GM18519 (cell line): Measurements from ENCODE around the gene DHH.

Source experiments
- ATAC-seq: cut with Tn5 transposase; IDR thresholded peaks from one replicate; pipeline ENCODE4 v1.9.1; 2021; ENCODE audit warnings: mild to moderate bottlenecking, moderate library complexity; ENCODE audit not compliant: unreplicated experiment, low FRiP score

DHH gene

DNA sequence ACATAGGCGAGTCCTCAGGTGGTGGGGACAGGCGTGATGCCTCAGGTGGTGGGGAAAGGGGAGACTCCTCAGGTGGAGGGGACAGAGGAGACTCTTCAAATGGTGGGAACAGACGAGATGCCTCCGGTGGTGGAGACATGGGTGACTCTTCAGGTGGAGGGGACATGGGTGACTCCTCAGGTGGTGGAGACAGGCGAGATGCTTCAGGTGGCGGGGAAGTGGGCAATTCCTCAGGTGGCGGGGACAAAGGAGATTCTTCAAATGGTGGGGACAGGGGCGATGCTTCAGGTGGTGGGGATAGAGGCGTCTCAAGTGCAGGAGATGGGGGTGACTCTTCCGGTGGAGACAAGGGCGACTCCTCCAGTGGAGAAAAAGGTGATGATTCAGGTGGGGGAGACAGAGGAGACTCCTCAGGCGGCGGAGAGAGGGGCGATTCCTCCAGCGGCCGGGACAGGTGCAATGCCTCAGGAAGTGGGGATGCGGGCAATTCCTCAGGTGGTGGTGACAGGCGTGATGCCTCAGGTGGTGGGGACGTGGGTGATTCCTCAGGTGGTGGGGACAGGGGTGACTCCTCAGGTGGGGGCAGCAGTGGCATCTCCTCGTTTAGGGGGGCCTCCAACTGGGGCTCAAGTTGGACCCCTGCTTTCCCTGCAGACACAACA is 42.7 kb downstream of the DHH start:
- no peak for ATAC-seq

DNA sequence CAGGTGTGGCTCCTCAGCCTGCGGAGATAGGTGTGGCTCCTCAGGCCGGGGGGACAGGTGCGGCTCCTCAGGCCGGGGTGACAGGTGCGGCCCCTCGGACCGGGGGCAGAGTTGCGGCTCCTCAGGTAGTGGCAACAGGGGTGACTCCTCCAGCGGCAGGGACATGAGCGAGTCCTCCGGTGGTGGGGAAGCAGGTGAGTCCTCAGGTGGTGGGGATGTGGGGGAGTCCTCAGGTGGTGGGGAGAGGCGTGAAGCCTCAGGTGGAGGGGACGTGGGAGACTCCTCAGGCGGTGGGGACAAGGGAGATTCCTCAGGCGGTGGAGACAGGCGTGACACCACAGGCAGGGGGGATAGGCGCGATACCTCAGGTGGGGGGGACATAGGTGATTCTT is 43.2 kb downstream of the DHH start:
- no peak for ATAC-seq

DNA sequence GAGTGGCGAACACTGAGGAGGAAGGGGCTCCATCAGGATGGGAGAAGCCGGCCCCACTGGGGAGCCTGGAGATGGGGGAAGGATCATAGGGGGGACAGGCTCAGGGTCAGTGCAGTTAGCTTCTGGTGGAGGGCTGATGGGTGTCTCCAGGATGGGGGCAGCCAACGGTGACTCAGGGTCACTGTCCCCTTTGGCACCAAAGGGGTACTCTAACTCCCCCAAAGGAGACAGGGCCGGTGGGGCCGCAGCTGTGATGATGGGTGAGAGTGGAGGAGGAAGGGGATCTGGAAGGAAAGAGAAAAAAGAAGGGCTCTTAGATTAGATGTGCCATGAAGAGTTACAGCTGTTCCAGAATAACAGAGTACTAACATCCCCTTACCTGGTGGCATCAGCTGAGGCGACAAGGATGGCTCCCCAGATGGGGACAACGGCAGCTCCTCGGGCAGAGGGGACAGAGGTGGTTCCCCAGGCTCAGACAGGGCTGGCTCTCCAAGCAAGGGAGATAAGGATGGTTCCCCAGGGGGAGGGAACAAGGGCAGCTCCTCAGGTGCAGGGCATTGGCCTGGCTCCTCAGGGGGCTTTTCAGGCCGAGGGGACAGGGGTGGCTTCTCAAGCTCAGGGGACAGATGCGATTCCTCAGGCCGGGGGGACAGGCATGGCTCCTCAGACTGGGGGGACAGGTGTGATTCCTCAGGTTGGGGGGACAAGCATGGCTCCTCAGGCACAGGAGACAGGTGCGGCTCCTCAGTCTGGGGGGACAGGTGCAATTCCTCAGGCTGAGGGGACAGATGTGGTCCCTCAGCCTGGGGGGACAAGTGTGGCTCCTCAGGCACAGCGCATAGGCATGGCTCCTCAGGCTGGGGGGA is 43.9 kb downstream of the DHH start:
- ATAC-seq = no peak

DNA sequence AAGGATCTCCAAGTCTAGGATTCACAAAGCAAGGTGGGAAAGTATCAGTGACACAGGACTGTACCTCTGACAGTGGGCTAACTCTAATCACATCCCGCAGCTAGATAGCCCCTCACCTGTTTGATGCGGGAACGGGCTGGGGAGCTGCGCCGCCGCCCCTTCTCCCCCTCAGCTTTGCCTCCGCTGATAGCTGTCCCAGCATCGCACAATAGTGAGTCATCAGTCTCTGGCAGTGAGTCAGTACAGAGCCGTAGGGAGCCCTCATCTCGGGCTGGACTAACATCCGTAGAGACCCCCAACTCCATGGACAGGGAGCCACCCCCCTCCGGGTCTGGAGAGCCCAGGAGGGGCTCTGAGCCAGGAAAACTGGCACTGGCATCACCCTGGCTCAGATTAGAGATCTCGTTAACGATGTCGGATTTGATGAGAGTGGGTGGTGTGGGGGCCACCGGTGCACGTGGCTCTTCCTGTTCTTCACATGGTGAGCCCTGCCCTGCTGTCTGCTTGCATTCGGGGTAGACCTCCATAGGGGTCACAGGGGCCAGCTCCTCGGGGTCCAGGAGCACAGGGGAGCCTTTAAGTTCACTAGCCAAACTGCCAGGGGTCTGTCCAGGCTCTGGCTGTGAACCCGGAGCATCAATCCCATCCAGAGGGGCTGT is 44.9 kb downstream of the DHH start:
- no peak for ATAC-seq

DNA sequence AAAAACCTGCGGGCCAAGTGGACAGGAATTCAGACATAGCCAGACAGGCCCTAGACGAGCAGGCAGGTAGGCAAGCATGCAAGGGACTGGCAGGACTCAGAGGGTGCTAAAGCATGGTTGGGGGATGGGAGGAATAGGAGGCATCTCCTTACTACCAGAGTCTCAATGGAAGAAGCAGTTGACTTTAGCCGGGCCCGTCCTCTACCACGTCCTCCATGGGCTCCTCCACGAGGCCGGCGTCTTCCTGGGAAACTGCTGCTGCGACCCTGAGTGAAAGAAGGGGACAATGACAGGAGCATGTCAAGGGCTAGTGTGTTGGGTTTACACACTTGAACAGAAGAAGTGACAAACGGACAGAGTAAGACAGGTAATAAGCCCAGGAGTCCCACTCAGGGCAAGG is 45.6 kb downstream of the DHH start:
- ATAC-seq = no peak

DNA sequence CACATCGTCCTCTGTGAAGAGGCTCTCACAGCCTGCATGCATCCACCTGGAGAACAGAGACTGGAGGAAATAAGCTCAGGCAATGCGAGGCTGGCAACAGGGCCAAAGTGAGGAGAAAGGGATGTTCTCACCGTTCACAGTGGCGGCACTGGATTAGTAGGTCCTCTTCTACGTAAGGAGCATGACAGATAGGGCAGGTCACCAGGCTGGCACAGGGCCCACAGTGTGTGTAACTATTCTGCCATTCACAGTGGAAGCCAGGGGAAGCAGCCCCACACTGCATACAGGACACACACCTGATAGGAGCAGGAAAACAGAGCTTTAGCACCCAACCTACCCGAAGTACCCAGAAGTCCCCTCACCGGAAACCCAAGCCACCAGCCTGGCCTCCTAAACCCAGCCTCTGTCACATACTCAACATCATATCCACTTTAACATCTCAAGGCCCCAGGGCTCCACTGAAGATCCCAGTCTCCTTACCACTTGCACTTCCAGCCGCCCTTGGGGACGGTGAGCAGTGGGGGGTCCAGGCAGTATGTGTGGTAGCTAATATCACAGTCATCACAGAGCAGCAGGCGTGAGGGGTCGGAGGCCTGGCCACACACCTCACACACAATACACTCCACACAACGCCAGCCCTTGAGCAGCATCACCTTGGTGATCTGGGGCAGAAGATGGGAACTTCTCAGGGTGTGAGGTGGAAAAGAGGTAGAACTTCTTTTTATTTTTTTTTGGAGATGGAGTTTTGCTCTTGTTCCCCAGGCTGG is 48.3 kb downstream of the DHH start:
- no peak for ATAC-seq

DNA sequence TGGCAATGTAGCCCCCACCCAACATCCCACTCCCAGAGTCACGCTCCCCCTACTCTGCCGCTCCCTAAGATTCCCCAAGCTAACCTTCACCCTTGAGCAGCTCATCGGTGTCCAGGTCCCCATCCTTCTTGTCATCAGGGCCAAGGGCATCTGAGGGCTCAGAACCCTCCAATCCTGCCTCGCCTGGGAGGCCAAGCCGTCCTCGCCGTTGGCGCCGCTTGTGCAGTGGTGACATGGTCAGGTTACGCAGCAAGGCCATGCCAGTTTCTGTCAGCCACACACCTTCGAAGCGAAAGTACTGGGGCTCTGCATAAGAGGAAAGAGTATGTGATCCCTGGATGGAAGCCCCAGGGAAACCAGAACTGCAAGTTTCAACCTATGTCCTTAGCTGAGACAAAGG is 49.9 kb downstream of the DHH start:
- no peak for ATAC-seq

DNA sequence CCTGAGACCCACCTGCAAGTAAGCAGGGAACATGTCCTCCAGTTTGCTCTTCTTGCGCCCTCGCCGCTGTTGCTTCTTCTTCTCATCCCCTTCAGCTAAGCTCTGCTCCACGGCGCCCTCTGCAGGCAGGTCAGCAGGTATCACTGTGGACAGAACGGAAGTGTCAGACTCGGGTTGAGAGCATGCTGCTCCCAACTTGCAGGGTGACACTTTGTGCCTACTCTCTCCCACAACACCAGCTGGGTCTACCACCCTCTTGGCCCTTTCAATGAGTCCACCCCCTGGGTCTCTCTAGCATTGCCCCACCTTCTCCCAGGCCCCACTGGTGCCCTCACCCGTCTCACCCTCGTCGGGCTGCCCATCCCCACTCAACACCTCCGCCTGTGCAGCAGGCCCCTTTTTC is 50.7 kb downstream of the DHH start:
- no peak for ATAC-seq

DNA sequence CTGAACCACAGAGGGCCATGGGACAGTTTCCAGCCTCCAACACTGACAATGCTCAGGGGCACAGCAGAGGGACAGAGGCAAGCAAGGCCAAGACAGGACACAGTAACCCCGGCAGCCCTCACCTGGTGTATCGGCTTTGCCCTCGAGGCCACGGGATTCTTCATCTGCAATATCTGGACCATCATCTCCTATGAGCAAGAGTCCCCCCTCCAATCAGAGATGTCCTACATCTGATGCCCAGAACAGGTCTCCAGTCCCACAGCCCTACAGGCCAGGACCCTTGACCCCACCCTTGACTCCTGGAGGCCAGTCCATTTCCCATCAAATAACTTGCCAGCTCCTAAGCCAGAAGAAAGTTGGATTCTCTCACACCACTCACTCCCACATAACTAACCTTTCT is 51.4 kb downstream of the DHH start:
- no peak for ATAC-seq

DNA sequence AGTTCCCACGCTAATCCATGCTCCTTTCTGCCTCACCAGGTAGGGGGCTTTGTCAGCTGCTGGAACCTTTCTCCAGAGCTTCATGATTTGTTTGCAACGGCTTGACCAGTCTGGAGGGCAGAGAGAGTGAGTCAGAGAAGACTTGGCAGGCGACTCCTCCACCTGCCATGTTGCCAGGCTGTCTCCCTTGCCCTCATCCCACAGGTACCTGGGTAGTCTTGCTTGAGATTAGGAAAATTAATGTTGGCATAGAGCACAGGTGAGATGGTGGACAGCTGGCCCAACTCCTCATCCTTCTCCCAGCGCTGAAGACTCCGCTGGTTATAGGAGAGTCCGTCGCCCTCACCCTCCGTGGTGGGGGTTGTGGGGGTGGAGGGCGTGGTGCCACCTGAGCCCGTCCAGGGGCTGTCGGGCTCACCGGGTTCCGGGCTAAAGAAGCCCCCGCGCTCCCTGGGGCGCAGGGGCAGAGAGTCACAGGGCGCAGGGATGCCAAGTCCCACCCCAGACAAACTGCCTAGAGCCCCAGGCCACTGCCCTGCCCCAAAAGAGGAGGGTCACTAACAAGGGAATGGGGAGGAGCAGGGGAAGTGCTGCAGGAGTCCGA is 52.6 kb downstream of the DHH start:
- no peak for ATAC-seq

DNA sequence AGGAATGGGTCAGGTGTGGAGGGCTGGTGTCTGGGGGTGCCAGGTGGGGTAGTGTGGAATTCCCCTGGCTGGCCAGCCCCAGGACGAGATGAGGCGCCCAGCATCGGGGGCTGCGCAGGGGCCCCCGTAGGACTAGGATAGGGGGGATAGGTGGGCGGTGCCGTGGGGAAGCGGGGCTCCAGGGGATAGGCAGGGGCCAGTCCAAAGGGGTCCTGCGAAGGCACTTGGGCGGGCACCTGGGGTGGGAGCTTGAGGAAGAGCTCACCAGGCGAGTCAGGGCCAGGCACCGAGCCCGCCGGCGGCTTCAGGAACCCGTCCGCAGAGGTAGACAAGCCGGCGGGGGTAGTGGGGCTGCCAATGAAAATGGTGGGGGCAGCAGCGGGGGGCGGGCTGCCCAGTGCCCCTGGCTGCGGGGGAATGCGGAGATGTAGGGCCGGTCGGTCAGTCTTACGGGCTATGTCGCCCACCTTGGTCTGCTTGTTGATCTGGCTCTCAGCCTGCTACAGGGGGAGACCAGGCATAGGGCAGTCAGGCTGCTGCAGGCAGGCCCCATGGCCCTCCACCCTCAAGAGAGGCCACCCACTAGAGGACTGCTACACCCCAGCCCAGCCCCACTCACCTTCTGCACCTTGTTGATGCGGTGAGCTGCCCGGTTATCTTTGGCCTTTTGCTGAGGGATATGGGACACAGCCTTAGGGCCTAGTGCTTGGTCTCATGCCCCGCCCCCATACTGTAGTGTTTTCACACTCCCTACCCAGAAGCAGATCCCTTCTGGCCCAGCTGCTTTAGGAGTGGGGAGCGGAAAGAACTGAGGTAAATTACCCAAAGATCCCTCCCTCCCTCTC is 53.3 kb downstream of the DHH start:
- ATAC-seq = no peak

DNA sequence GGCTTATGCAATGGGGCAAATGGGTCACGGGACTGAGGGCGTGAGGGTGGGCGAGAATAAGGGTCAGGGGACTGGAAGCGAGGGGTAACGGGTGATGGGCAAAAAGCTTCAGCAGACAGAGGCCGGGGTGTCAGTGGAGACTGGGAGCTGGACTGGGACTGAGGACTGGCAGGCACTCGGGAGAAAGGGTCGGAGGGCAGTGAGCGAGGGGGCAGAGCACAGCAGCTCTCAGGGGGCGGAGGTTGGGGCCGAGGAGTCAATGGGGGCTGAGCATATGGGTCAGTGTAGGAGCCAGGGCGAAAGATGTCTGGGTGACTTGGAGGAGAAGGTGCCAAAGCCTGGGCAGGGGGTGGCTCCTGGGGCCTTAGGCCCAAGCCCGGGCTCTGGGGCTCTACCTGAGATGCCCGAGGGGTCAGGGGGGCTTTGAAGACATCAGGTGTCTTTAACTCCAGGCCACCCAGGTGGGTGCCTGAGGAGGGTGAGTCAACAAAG is 54.2 kb downstream of the DHH start:
- ATAC-seq = no peak

DNA sequence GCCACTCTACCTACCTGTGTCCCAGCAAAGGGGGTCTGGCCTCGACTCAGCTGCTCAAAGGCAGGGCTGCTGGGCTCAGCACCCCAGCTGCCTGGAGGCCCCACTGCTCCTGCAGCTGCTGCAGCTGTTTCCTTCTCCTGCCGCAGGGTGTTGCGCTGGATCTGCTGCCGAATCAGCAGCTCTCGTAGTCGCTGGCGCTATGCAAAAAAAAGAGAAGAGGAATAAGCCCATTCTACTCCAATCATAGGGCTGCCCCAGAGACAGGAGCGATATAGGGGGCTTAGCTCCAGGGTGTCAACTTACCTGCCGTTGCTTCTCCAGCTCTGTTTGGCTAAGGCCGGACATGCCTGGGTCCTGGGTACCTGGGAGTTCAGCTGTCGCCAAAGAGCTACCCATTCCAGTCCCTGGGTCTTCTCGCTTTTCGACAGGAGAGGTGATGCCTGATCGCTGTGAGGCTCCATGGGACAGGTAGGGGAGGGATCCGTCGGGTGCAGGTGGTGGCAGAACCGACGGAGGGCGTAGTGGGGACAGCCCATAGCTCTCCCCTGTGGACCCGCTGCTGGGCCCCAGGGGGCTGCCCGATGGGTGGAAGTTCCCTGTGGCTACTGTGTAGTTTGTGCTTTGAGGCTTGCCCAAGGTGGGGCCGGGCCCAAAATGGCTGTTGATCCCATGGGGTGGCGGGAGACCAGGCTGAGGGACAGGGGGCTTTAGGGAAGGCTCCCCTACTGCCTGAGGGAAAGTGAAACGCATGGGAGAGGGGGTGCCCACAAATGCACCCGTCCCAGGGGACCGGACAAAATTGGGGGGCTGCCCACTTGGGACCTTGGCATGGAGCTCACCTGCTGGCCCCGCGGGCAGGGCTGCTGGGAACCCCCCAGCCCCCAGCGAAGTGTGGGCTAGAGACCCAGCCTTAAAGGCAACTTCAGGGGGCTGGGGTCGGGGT is 54.9 kb downstream of the DHH start:
- ATAC-seq = no peak

DNA sequence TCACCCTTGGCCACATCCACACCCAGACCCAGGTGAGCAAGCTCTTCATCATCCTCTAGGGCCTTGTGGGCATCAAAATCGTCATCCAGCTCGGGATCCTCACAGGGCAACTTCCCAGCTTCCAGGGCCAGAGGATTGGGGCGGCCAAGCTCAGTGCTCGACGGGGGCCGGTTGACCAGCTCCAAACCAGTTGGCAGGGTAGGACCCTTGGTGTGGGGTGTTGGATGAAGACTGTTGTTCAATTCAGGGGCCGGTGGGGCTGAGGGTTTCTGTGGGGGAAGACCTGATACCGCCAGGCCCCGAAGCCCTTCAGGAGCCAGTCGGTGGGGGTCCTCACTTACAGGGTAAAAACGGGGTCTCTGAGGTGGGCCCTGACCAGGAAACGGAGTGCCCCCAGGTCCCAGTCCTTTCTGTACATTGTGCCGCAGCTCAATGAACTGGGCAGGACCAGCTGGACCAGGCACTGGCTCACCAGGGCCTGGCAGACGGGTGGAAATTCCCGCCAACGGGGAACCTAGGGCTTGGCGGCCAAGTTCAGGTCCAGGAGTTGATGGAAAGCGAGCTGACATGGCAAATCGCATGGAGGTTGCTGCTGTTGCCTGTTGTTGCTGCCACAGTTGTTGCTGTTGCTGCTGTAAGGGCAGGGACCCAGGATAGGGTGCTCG is 56.2 kb downstream of the DHH start:
- no peak for ATAC-seq

DNA sequence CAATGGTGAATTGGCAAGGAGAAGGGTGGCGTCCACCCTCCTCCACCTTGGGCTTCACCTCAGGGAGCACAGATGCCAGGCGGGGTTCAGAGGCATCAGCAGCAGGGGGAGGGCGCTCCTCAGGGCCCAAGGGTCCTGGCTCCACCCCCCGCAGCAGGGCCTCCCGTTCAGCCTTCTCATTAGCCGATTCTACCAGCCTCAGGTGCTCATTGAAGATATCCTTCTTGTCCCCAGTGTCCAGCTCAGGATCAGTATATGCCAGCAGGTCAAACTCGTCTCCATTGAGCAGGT is 56.7 kb downstream of the DHH start:
- ATAC-seq = no peak

DNA sequence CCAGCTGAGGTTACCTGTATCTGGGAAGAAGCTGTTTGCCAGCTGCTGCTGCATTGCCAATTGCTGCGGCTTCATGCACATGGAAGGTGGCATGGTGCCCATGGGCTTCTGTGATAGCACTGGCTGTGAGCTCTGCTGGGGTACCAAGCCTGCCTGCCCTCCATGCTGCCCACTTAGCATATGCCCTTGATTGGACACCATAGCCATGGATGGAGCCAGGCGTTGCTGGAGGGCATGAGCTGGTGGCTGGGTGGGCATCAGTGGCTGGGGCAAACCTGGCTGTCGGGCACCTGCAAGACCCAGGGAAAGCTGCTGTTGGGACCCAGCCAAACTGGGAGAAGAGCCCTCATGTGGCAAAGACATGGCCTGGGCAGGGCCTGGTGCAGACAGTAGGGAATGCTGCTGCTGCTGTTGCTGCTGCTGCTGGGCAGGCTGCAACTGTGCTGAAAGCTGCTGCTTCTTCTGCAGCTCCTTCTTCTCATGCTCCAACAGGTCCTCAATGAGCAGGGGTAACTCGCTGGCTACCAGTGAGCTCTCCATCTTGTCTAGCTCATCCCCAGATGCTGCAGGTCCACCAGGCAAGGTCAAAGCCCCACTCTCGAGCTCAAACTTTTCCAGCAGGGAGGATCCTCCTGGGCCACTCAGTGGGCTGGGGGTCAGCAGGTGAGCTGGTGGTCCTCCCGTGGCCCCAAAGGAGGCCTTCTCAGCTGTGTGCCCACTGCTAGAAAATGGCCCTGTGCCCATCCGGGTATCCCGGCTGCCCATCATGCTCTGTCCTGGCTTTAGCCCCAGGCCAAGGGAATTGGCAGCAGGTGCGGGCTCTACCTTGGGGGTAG is 57.3 kb downstream of the DHH start:
- ATAC-seq = no peak
